ENCODE data around the gene YES1.

Gene YES1

DNA sequence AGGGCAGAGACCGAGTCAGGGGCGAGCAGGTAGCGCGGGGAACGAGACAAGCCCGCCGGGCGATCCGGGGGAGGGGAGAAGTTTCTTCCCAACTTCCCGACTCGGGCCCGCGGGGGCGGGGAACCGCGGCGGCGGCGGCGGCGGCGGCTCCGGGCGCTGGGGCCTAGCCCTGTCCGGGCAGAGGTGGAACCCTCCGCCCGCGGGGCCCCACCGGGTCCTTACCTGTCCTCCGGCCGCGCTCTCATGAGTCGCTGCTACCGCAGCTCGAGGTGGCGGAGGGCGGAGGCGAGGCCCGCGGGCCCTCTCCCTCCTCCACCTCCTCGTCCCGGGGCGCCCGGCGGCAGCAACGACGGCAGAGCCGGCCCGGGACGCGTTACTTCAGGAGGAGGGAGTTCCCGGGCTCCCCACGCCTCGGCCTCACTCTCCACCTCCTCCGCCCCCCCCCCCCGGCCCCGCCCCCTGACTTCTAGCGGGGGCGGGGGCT is at the start of gene YES1:
Gene YES1, minus strand, starts transcription at position 351 of the 484 bp plus-strand sequence. CDS start 55,415 bp downstream, outside the sequence.
- no peak for TF ChIP-seq CTCF (conservative IDR thresholded peaks at IDR 0.05; ENCODE audit: control insufficient read depth, insufficient read depth, low read depth, low read length)
- peak within 1 kb of the TSS; percentile 85 for H3K4me3 ChIP-seq (ENCODE audit: control insufficient read depth, low read depth, low read length)
- DNase-seq (ENCODE audit: low read depth), result peak; percentile 58

- H3K4me3 ChIP-seq (ENCODE audit: control insufficient read depth, low read depth, low read length), result no peak overlapping the region
- TF ChIP-seq CTCF (conservative IDR thresholded peaks at IDR 0.05; ENCODE audit: control insufficient read depth, insufficient read depth, low read depth, low read length), result no peak
- no peak for DNase-seq (ENCODE audit: low read depth)
Observed at GRCh38 chr18:857986-858385, 45.9 kb upstream of the YES1 start.

DNA sequence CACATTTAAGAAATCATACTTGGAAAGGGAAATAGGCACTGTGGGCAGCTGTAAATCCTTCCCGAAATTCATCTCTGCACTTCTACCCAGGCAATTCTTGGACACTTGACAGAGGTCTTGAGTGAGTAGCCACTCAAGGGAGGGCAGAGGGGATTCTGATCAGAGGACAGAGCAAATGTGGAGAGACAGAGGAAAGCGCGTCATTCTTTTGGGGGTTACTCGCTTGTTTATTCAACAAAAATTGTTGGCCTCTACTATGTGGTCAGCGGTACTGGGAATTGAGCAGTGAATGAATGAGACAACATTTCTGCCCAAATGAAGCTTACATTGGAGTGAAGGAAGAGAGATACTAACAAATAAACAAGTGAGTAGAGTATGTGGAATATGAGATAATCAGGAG is 41.4 kb upstream of the YES1 start:
- no peak for DNase-seq (ENCODE audit: low read depth)
- no peak overlapping the region for H3K4me3 ChIP-seq (ENCODE audit: control insufficient read depth, low read depth, low read length)
- no peak for TF ChIP-seq CTCF (conservative IDR thresholded peaks at IDR 0.05; ENCODE audit: control insufficient read depth, insufficient read depth, low read depth, low read length)

DNA sequence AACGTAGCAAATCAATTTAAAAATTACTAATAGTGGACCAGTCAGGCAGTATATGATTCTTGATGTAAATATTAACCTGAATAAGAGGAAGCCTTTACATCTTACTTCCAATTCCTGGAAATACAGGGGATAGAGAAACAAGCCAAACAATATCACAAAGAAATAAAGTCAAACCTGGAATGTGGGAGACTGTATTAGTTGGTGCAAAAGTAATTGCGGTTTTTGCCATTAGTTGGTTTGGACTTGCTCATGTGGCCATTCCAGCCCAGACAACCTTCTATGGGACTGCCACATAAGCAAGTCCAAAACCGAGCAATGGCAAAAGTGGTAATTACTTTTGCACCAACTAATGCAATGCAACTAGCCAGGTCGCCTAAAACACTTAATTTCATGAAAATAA is 38.9 kb upstream of the YES1 start:
- H3K4me3 ChIP-seq (ENCODE audit: control insufficient read depth, low read depth, low read length), result no peak overlapping the region
- TF ChIP-seq CTCF (conservative IDR thresholded peaks at IDR 0.05; ENCODE audit: control insufficient read depth, insufficient read depth, low read depth, low read length), result no peak
- no peak for DNase-seq (ENCODE audit: low read depth)

- DNase-seq (ENCODE audit: low read depth), result no peak
- no peak overlapping the region for H3K4me3 ChIP-seq (ENCODE audit: control insufficient read depth, low read depth, low read length)
- TF ChIP-seq CTCF (conservative IDR thresholded peaks at IDR 0.05; ENCODE audit: control insufficient read depth, insufficient read depth, low read depth, low read length), result no peak
Observed at GRCh38 chr18:849021-849420, 37.0 kb upstream of the YES1 start.

DNA sequence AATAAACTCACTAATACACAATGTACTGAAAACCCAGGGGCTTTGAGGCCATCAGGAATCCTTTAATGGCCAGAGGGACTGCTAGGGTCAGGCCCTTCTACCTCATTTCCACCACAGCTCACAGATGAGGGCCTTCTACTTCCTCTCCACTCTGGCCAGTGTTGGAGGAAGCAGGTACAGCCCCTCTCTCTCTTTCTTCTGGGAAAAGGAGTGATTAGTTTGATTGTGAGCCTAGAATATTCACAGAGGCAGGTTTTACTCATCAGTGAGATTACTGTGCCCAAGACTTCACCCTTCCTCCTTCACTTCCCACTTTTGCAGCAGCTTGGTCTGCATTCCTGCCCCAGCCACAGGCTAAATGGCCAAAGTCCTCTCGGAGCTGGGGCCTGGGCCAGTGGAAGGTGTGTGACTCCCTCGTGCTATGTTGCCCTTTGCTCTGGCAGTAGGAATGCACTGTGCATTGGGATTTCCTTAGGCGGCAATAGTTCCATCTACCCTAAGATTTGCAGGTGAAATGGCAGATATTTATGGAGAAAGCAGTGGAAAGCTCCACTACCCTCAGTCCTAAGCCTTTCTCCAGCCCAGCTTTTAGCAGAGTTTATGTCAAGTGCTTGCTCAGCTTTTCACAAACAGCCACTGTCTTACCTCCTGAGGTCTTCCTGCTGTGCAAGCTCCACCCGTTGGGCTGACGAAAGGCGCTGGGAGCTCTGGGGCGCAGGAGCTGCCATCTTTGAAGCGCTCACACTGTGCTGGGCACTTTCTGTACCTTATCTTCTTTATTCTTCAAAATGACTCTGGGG is 36.2 kb upstream of the YES1 start:
- DNase-seq (ENCODE audit: low read depth), result no peak
- no peak overlapping the region for H3K4me3 ChIP-seq (ENCODE audit: control insufficient read depth, low read depth, low read length)
- no peak for TF ChIP-seq CTCF (conservative IDR thresholded peaks at IDR 0.05; ENCODE audit: control insufficient read depth, insufficient read depth, low read depth, low read length)
